GM19035 (cell line): ENCODE results near the gene RIOK1.
"Not testable (repeated sequence)": the region's sequence is repeated elsewhere in the genome, so short reads cannot be mapped to it uniquely, and the experiment has no call there.

Experiments
- ATAC-seq: cut with Tn5 transposase; IDR thresholded peaks from one replicate; pipeline ENCODE4 v1.9.1; 2021; ENCODE audit not compliant: unreplicated experiment

RIOK1 gene

DNA sequence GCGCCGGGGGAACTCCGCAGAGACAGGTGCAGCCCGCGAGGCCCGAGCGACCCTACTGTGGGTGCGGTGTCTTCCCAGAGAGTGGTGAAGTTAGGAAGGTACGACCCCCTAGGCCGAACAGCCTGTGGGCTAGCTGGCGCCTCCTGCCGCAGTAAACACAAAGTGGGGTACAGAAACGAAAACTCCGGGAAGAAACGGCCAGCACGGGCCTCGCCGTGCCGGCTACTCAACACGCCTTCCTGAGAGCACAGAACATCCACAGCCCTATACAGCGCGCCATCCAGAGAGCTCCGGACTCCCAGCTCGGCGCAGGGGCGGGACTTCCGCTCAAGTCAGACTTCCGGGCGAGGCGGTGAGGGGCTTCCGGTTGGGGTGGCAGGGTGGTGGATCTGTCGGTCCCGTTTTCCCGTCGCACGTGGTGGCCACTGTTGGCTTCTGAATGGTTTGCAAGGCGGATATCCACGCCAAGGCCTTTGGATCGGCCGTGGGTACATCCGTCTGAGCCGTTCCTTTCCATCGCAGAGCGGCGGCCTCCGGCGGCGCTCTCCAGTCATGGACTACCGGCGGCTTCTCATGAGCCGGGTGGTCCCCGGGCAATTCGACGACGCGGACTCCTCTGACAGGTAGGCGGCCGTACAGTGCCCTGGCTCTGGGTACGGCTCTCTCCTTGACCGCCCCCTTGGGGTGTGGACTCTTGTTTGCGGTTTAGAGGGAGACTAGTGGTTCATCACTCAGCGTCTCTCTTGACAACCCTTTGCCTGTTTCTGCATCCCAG is at the start of gene RIOK1, which contains the start of gene CAGE1:
TSS of gene RIOK1 (plus strand) at position 358 of the 775 bp plus-strand sequence. CDS start at position 553, 195 bp downstream.
TSS of gene CAGE1 (minus strand) at position 292 of the 775 bp plus-strand sequence. CDS start 2,569 bp downstream, outside the sequence.
- ATAC-seq, result peak; percentile 98

DNA sequence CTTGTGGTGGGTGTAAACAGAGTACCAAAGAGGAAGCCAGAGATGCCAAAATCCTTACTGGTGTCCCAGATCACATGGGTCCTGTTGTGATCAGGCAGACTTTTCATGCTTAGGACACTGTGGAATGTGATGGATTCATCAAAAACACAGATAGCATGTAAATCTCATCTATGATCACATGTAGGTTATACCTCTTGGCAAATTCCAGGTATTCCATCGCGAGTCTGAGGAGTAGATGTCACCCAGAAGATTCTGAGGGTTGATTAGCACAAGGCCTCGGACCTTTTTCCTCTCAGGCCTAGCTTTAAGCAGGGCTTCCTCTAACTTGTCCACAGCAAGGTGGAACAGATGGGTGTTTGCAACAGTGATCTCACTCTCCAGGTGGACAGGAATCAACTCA is 48.3 kb upstream of the RIOK1 start:
- no peak for ATAC-seq

DNA sequence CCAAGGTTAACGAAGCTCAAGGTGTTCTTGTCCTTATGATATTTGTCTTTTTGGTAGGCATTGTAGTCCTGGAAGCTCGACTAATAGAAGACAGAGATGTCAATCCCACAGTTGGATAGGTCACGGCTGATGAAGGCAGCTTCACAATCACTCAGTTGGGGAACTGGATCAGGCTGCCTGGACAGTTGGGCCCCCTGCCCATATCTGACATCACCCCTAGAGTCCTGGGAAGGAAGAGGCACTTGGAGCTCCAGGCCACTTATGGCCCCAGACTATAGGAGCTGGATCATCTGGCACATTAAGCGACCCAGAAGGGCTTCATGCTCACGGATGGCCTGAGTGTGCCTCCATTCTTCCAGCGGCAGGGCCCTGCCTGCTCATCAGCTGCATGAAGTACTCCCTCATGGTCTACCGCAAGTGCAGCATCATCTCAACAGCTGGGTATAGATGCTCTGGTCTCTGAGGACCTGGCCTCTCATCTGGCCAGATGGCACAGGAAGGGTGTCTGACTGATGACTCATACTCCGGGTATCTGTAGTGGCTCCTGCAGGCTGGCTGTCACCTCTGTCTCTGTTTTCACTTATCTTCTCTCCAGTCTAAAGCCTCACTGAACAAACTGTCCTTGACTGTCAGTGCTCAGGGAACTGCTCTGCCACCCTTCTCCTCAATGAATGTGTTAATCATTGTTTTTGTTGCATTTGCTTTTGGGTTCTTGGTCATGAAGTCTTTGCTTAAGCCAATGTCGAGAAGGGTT is 47.4 kb upstream of the RIOK1 start:
- no peak for ATAC-seq

DNA sequence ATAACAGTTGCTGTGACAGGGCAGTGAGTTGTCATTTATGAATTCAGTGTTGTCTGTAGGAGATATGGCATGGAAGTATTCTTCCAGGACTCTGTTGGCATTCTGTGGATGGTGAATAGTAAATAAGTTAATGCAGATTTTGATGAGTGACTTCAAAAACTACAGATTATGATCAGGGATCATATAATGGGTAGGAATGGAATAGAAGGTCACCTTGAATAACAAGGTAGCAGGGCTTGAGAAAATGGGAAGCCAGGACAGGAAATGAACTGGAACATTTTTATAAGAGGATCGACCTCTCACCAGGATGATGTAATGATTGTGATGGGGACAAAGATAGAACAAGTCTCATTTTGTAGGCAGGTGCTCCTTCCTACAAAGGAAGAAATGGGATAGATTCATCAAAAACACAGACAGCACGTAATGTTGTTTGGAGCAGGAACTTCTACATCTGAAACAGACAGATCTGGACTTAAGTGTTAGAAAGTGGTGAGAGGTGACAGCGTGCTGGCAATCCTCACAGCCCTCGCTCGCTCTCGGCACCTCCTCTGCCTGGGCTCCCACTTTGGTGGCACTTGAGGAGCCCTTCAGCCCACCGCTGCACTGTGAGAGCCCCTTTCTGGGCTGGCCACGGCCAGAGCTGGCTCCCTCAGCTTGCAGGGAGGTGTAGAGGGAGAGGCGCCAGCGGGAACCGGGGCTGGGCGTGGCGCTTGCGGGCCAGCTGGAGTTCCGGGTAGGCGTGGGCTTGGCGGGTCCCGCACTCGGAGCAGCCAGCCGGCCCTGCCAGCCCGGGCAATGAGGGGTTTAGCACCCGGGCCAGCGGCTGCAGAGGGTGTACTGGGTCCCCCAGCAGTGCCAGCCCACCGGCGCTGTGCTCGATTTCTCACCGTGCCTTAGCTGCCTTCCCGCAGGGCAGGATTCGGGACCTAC is 45.8 kb upstream of the RIOK1 start:
- no peak for ATAC-seq

DNA sequence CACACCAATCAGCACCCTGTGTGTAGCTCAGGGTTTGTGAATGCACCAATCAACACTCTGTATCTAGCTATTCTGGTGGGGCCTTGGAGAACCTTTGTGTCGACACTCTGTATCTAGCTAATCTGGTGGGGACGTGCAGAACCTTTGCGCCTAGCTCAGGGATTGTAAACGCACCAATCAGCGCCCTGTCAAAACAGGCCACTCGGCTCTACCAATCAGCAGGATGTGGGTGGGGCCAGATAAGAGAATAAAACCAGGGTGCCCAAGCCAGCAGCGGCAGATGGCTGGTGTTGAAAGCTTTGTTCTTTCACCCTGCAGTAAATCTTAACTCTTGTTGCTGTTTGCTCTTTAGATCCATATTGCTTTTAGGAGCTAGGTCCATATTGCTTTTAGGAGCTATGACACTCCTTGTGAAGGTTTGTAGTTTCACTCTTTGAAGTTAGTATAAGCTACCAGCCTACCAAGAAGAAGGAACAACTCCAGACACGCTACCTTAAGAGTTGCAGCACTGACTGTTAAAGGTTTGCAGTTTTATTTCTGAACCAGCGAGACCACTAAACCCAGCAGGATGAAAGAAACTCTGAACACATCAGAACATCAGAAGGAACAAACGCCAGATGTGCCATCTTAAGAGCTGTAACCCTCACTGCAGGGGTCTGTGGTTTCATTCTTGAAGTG is 44.7 kb upstream of the RIOK1 start:
- not testable (repeated sequence) for ATAC-seq

DNA sequence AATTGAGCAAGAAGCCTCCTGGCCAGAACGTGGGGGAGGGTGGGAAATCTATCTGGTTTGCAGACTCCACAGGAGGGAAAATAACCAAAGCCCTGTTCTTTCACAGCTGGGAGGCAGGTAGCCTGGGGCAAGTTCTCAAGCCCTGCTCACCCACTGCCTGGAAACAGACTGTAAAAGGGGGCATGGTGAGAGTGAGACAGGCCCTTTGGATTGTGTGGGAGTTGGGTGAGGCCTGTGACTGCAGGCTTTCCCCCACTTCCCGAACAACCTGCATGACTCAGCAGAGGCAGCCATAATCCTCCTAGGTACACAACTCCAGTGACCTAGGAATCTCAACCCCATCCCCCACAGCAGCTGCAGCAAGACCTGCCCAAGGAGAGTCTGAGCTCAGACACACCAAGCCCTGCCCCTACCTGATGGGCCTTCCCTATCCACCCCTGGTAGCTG is 42.0 kb upstream of the RIOK1 start:
- ATAC-seq, result not testable (repeated sequence)

DNA sequence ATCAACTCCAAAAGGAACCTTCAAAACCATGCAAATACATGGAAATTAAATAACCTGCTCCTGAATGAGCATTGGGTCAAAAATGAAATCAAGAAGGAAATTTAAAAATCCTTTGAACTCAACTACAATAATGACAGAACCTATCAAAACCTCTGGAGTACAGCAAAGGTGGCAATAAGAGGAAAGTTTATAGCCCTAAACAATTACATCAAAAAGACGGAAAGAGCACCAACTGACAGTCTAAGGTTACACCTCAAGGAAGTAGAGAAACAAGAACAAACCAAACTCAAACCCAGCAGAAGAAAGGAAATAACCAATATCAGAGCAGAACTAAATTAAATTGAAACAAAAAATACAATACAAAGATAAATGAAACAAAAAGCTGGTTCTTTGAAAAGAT is 39.0 kb upstream of the RIOK1 start:
- not testable (repeated sequence) for ATAC-seq

DNA sequence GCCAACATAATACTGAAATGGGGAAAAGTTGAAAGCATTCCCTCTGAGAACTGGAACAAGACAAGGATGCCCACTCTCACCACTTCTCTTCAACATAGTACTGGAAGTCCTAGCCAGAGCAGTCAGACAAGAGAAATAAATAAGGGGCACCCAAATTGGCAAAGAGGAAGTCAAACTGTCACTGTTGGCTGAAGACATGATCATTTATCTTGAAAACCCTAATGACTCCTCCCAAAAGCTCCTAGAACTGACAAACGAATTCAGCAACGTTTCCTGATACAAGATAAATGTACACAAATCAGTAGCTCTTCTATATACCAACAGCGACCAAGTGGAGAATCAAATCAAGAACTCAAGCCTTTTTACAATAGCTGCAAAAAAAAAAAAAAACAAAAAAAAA is 37.7 kb upstream of the RIOK1 start:
- ATAC-seq, result not testable (repeated sequence)

DNA sequence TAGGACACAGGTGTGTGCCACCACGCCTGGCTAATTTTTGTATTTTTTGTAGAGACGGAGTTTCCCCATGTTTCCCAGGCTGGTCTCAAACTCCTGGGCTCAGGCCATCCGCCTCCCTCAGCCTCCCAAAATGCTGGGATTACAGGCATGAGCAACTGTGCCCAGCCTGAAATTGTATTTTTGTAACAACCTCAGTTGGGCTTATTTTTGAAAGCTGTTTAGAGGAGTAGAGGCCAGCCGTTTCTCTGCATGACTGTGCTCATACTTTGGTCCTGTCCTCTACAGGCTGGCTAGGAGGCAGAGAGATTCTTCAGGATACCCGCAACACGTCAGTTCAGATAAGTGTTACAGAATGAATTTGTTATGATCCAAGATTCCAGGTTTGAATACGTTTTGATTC is 22.2 kb upstream of the RIOK1 start:
- no peak for ATAC-seq

DNA sequence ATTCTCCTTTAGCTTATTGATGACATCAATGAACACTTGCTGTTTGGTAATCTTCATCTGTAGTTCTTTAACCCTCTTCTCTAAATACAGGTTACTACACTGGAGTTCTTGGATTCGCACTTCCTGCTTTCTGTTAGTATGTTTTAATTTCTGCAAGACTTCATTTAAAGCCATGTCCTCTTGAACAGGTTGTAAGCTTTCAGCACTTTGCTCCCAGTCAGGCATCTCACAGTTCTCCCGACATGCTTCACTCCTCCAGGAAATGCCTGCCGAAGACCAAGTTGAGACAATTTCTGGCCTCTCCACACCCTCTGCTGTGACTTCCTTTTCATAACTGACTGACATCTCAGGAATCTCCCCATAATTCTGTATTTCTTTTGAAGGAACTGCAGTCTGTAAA is 15.9 kb upstream of the RIOK1 start:
- no peak for ATAC-seq

DNA sequence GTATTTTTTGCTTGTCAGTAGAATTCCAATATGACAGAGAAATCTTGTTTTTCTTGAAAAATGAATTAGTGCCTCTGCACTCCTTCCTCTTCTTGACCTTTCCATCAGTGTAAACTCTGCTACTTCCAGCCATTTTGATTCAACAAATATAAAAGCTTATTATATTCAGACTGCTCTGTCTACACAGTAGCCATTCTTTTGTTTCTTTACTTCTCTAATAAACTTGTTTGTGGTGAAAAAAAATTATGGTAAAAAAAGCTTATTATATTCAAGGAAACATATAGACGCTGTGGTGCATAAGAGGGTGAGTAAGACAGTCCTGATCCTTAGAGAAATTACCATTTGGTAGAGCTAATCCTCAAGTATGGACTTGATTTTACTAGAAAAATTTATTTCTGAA is 11.6 kb upstream of the RIOK1 start:
- ATAC-seq, result no peak

DNA sequence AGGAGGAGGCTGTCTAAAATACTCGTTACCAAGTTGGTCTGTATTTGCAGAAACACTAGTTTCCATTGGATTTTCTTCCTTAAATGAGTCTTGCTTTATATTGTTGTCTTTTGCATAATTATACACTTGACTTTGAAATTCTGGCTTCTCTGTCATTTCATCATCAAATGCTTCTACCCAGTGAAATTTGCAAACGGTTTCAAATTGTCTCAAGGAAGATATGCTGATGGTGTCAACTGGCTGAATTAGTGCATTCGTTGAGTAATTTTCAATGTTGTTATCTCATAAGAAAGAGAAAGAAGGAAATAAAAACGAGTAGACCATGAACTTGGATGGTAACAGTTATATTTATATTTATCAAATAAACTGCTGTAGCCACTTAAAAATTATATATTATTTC is 10.9 kb upstream of the RIOK1 start:
- ATAC-seq, result no peak

DNA sequence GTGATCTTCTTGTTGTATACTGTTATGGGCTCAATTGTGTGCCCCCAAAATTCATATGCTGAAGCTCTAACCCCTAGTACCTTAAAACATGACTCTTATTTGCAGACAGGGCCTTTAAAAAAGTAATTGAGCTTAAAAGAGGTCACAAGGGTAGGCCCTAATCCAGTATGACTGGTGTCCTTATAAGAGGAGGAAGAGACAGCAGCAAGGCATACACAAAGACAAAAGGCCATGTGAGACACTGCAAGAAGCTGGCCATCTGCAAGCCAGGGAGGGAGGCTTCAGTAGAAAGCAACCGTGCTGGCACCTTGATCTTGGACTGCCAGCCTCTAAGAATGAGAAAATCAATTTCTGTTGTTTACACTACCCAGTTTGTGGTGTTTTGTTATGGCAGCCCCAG is 8.5 kb upstream of the RIOK1 start:
- ATAC-seq, result no peak

DNA sequence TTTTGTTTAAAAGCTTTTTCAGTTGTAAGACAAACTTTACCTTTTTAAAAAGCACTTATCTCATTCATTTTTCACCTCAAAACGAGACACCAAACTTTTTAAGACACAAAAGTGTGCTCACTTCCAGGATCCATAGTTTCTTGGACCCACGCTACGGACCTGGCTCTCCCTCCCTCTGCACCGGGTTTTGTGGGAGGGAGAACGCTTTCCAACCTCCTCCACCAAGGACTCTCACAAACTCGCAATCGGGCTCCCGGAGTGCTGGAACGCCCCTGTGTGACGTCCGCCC is 502 bp upstream of the RIOK1 start:
- no peak for ATAC-seq

DNA sequence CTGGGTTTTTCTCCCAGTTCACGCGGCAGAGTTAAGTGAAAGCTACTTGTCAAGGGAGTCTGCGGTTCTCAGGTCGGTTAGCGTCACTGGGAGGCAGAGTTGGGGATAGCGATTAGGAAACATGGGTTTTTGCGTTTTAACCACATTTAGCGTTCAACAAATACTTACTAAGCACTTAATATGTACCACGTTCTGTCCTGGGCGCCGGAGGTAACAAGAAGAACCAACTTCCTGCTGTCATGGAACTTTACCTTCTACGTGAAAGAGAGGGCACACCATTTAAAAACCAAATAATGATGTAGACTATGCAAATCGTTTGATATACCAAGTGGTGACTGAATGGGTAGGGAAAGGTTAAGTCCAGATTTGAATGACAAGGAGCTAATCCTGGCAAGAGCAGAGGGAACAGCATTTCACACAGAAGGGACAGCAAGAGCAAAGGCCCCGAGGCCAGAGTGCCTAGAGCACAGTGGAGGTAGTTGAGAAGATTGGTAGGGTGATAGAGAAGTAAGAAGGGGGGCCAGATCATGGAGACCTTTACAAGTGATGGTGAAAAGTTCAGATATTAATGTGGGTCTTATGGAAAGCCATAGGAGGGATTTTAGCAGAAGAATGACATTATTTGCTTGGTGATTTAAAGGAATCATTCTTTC is 744 bp downstream of the RIOK1 start:
- peak; percentile 5 for ATAC-seq

DNA sequence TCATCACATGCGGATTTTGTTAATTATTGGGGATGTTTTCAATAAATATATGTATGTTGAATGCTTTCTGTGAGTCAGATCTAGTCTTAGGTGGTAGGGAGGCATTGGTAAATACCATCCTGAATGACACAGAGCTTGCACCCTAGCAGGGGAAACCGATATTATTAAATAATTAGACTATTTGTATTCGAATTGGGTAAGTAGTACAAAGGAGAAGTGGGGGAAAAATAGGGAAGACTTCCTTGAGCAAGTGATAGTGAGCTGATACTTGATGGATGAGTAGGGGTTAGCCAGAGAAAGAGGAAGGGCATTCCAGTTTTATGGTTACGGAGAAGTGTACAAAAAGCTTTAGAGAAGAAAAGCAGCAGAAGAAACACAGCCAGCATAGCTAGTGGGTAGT is 1.5 kb downstream of the RIOK1 start:
- ATAC-seq, result no peak

DNA sequence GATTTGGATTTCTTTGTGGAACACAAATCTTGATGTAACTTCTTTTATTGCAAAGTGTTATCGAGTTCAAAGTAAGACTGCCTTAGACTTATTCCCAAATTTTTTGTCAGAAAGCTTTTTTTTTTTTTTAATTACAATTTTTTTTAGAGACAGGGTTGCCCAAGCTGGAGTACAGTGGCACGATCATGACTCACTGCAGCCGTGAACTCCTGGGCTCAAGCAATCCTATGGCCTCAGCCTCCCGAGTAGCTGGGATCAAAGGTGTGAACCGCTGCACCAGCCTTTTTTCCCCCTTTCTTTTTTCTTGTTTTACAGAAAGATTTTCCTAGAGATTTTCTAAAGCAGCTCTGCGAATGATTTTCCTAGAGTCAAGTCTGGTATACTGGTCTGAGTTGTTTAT is 2.8 kb downstream of the RIOK1 start:
- ATAC-seq, result no peak

DNA sequence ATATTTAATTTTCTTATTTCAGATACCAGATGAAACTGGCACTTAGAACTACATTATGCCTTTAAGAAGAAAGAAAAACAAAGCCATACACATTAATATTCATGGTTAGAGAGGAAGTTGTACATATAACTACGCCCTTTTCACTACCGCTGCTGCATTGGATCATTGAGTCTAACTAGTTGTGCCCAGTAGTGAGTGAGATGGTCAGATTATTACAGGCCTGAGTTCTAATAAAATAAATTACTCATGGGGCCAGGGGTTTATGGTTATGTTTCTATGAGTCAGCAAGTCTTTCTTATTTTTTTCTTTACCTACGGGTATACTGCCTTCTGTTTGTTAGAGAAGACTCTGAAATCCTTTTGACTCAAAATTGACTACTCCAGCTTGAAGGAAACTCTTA is 11.5 kb downstream of the RIOK1 start:
- no peak for ATAC-seq

DNA sequence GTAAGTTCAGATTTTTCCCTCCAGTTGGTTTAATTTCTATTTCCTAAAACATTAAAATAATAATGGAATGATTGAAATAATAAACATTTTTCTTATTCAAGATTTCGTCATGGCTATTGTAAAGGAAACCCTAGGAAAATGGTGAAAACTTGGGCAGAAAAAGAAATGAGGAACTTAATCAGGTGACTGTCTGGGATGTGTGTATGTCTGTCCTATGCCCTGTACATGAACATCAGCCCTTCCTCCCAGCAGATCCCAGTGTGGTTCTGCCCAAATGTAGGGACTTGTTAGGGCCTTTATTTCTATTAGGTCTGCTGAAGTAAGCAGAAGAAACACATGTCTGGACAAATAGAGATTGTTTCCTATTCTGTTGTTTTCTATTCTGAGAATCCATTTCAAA is 13.1 kb downstream of the RIOK1 start:
- ATAC-seq, result no peak

DNA sequence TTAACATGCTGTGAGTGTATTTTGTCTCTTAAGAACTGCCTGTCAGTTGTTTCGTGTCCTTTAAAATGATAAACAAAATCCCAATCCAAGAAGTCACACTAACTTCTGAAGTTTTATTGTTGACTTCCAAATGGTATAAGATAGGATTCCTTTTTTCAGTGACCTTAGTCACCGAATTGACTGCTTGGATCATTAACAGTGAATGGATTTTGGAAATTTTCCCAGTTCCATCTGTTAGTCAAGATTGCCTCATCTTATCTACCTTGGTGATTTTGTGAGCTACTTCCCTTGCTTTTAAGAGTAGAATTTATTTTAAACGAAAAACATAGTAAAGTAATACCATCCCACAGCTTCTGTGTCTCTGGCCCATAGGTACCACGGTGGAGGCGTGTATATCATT is 14.9 kb downstream of the RIOK1 start:
- ATAC-seq, result no peak
